B cell (primary cell): ENCODE measurements around the gene PPP3R2. TPM values are rescaled to one million over a fixed set of nuclear protein-coding genes. Genes with fewer than 3 reads are reported as not detected.

Source experiments
- ATAC-seq: fragments of 200-7000 bp; cut with Tn5 transposase; one replicate; pipeline ENCODE4 v1.10.0; 2021; ENCODE audit warnings: low read depth, mild to moderate bottlenecking, moderate number of reproducible peaks, moderate library complexity
- CTCF ChIA-PET: fragments of 350-600 bp; sonication (Branson Sonifier 250); formaldehyde crosslinking; loops from one replicate; lab custom pipeline; 2021; ENCODE audit warnings: antibody characterized with exemption, inconsistent platforms; lab: Charles Lee
- POLR2A ChIA-PET: fragments of 350-600 bp; sonication (Branson Sonifier 250); formaldehyde crosslinking; loops from one replicate; lab custom pipeline; 2021; ENCODE audit warnings: antibody characterized with exemption; lab: Charles Lee
- DNase-seq: peaks from one replicate; pipeline ENCODE4 v3.0.0; 2013
- H2AFZ ChIP-seq: 2 replicates; pipeline ENCODE4 v1.6.1; 2012; ENCODE audit warnings: mild to moderate bottlenecking, low read depth, low read length; ENCODE audit not compliant: insufficient read depth, poor library complexity, severe bottlenecking
- H3K27ac ChIP-seq, 2 donors: 1 replicate in 1 of 2; 2 replicates in 1 of 2; pipeline ENCODE4 v1.5.1; 2012 to 2013; ENCODE audit warnings: low read length in 2 of 2, mild to moderate bottlenecking in 2 of 2, moderate library complexity in 1 of 2
- H3K27me3 ChIP-seq, 4 experiments: fragments of 200-600 bp in 1 of 4; sonication (generic) in 1 of 4; replicated peaks in 1 of 4; 1 replicate in 2 of 4; 2 replicates in 2 of 4; pipeline versions ENCODE4 v1.6.1 to v1.7.0; 2013 to 2016; ENCODE audit warnings: low read length in 3 of 4, mild to moderate bottlenecking in 2 of 4, mixed read lengths in 1 of 4, moderate library complexity in 1 of 4; ENCODE audit not compliant: insufficient read depth in 4 of 4, control insufficient read depth in 3 of 4; ENCODE audit errors: control extremely low read depth in 1 of 4
- H3K36me3 ChIP-seq, 2 experiments: replicated peaks in 1 of 2; 1 replicate in 1 of 2; 2 replicates in 1 of 2; pipeline versions ENCODE4 v1.6.1 to v1.7.1; 2013; ENCODE audit warnings: low read length in 1 of 2; ENCODE audit not compliant: insufficient read depth in 2 of 2, control insufficient read depth in 1 of 2; ENCODE audit errors: control extremely low read depth in 1 of 2, extremely low read depth in 1 of 2
- H3K4me1 ChIP-seq, 2 donors: fragments of 200-600 bp in 1 of 2; sonication (generic) in 1 of 2; 1 replicate in 1 of 2; 2 replicates in 1 of 2; pipeline versions ENCODE4 v1.5.1 to v1.6.1; 2013 to 2017; ENCODE audit warnings: low read length in 2 of 2; ENCODE audit not compliant: control insufficient read depth in 2 of 2, insufficient read depth in 2 of 2
- H3K4me2 ChIP-seq: replicated peaks from 2 replicates; pipeline ENCODE3; 2012; ENCODE audit warnings: mild to moderate bottlenecking, low read depth, low read length; ENCODE audit not compliant: poor library complexity, severe bottlenecking
- H3K4me3 ChIP-seq, 5 experiments: fragments of 200-600 bp in 1 of 5; sonication (generic) in 1 of 5; 1 replicate in 3 of 5; 2 replicates in 2 of 5; pipeline versions ENCODE4 v1.5.1 to v1.7.0; 2011 to 2016; ENCODE audit warnings: low read length in 4 of 5, mild to moderate bottlenecking in 4 of 5, low read depth in 2 of 5, control low read depth in 1 of 5, moderate library complexity in 1 of 5; ENCODE audit not compliant: insufficient read depth in 1 of 5; ENCODE audit errors: control extremely low read depth in 1 of 5, extremely low read depth in 1 of 5
- H3K79me2 ChIP-seq: fragments of 200-600 bp; sonication (generic); one replicate; pipeline ENCODE4 v1.6.0; 2016; ENCODE audit warnings: low read length; ENCODE audit not compliant: control insufficient read depth, insufficient read depth
- H3K9ac ChIP-seq: fragments of 200-600 bp; sonication (generic); 2 replicates; pipeline ENCODE4 v1.6.1; 2017; ENCODE audit warnings: mild to moderate bottlenecking, low read length, moderate library complexity
- H3K9me3 ChIP-seq, 3 donors: one replicate each; pipeline versions ENCODE4 v1.6.1 to v1.7.1; 2013; ENCODE audit warnings: low read length in 2 of 3; ENCODE audit not compliant: control insufficient read depth in 2 of 3, insufficient read depth in 1 of 3; ENCODE audit errors: control extremely low read depth in 1 of 3
- H4K20me1 ChIP-seq: 2 replicates; pipeline ENCODE4 v1.6.0; 2012; ENCODE audit warnings: mild to moderate bottlenecking, low read length; ENCODE audit not compliant: insufficient read depth, control insufficient read depth, poor library complexity, severe bottlenecking
- H3K27ac Mint-ChIP-seq: one replicate; pipeline ENCODE4 v1.8.0; 2021; ENCODE audit warnings: mixed read lengths
- H3K27me3 Mint-ChIP-seq: one replicate; pipeline ENCODE4 v1.8.0; 2021; ENCODE audit warnings: mixed read lengths
- H3K4me1 Mint-ChIP-seq: one replicate; pipeline ENCODE4 v1.8.0; 2021; ENCODE audit warnings: mixed read lengths
- H3K4me3 Mint-ChIP-seq: one replicate; pipeline ENCODE4 v1.8.0; 2021; ENCODE audit warnings: mixed read lengths
- H3K9me3 Mint-ChIP-seq: one replicate; pipeline ENCODE4 v1.8.0; 2022; ENCODE audit warnings: mixed read lengths; ENCODE audit not compliant: insufficient read depth
- CTCF ChIP-seq: fragments of 200-600 bp; IDR thresholded peaks from one replicate; pipeline ENCODE4 v1.8.0; 2022; ENCODE audit warnings: antibody characterized with exemption, mild to moderate bottlenecking
- EZH2 ChIP-seq: IDR thresholded peaks from 2 replicates; pipeline ENCODE4 v1.6.1; 2012; ENCODE audit warnings: borderline replicate concordance, low read depth, mild to moderate bottlenecking, moderate library complexity, low read length; ENCODE audit not compliant: insufficient read depth, poor library complexity, severe bottlenecking
- WGBS: methylation state at CpG from one replicate; pipeline ENCODE4 v1.1.5; 2013; ENCODE audit warnings: missing lambda C conversion rate; ENCODE audit not compliant: insufficient coverage; 5-methylcytosine and 5-hydroxymethylcytosine counted together
- intact Hi-C: fragments of 100-400 bp; cut with micrococcal nuclease; formaldehyde crosslinking; loops from one replicate; pipeline ENCODE4 v1.10.0; 2022
- polyA plus RNA-seq: library from polyadenylated mRNA; depleted of rRNA; stranded (reverse); fragments of >200 nt; gene quantifications from 2 replicates; pipeline ENCODE4 v1.2.3, GENCODE V29; 2012
- total RNA-seq, 2 donors: library from RNA; stranded (reverse); fragments of 120-200 nt in 1 of 2; gene quantifications; 1 replicate in 1 of 2; 2 replicates in 1 of 2; pipeline versions ENCODE4 v1.2.3 to v1.2.4, GENCODE V29; 2013 to 2022

PPP3R2 gene
- total and polyA plus RNA-seq, 2 donors (not counting 1 experiment from before 2014, with no cell fraction given) = not detected

DNA sequence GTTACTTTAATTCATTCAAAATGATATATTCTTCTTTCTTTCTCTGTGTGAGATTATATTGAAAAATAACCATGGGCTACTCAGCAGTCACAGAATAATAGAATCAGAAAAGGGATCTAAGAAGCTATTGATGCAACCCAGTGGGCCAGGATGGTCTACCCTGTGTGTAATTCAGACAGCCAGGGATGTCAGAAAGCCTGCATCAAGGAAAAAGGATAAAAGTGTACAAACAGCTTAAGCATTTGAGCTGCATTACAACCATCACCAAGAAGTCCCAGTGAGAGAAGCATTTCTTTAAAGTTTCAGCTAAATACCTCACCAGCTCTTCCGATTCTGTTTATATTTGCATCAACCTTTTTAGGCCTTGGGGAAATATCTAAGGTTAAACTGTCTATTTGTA, 37.8 kb upstream of the PPP3R2 start:
- Histone ChIP-seq H3K4me2 (no peak overlapping the region), H3K4me3 (no peak overlapping the region), H4K20me1 (no peaks in the 10 kb centered on the region), H3K79me2 (no peaks in the 10 kb centered on the region), H3K4me1 (no peaks in the 10 kb centered on the region), H3K36me3 (no peaks in the 10 kb centered on the region), H3K9me3 (no peaks in the 10 kb centered on the region), H3K27me3 (no peaks in the 10 kb centered on the region), H3K27ac (no peak overlapping the region), H2AFZ (no peak overlapping the region), H3K9ac (no peak overlapping the region)
- intact Hi-C loops = no loop called here
- no CpG with 5 or more reads among the region's 1 CpG for WGBS
- Mint-ChIP-seq H3K27ac (no peak overlapping the region), H3K4me3 (no peak overlapping the region), H3K27me3 (peaks cover 4% of the 10 kb centered on the region), H3K9me3 (no peaks in the 10 kb centered on the region), H3K4me1 (no peaks in the 10 kb centered on the region)
- POLR2A ChIA-PET = no interaction called here
- ATAC-seq (no peak), DNase-seq (no peak)
- TF ChIP-seq CTCF = no peak
- no peak for TF ChIP-seq EZH2
- CTCF ChIA-PET = no interaction called here

- no peak for TF ChIP-seq CTCF
- TF ChIP-seq EZH2 = no peak
- Histone ChIP-seq H3K79me2 (no peaks in the 10 kb centered on the region), H3K9ac (no peak overlapping the region), H3K27me3 (no peaks in the 10 kb centered on the region), H3K36me3 (no peaks in the 10 kb centered on the region), H3K9me3 (no peaks in the 10 kb centered on the region), H2AFZ (no peak overlapping the region), H3K4me2 (no peak overlapping the region), H3K4me1 (no peaks in the 10 kb centered on the region), H3K27ac (no peak overlapping the region), H3K4me3 (no peak overlapping the region), H4K20me1 (no peaks in the 10 kb centered on the region)
- ChIA-PET CTCF (no interaction called here), POLR2A (no interaction called here)
- Mint-ChIP-seq H3K4me3 (no peak overlapping the region), H3K4me1 (no peaks in the 10 kb centered on the region), H3K27me3 (peaks cover 4% of the 10 kb centered on the region), H3K27ac (no peak overlapping the region), H3K9me3 (no peaks in the 10 kb centered on the region)
- intact Hi-C loops = no loop called here
- no peak for DNase-seq
- 75% methylated on average over 2 of the region's 2 CpGs for WGBS
- no peak for ATAC-seq
These were observed 37.1 kb upstream of the PPP3R2 start for GRCh38 chr9:101631892-101632291.
